ENCODE measurements around the gene RGS11.

- TF ChIP-seq CTCF (conservative IDR thresholded peaks at IDR 0.05; ENCODE audit: low read length) (no peak), EZH2phosphoT487 (IDR thresholded peaks at IDR 0.05; ENCODE audit: borderline replicate concordance, low read depth, low read length) (no peak)
Observed at GRCh38 chr16:243348-243747, 32.4 kb downstream of the RGS11 start.
